Dendritic cell treated with granulocyte-macrophage colony-stimulating factor and Interleukin-4, amounts not matched to agents 40 ng/mL and 50 ng/mL, for 4 days (primary cell): ENCODE measurements around the gene GIPC2.
"Not testable (repeated sequence)": the region's sequence is repeated elsewhere in the genome, so short reads cannot be mapped to it uniquely, and the experiment has no call there.

Experiments used
- H3K27ac Mint-ChIP-seq: one replicate; pipeline ENCODE4 v1.8.0; 2022; ENCODE audit warnings: mild to moderate bottlenecking, mixed read lengths
- H3K27me3 Mint-ChIP-seq: one replicate; pipeline ENCODE4 v1.8.0; 2022; ENCODE audit warnings: mild to moderate bottlenecking, mixed read lengths
- H3K36me3 Mint-ChIP-seq: one replicate; pipeline ENCODE4 v1.8.0; 2022; ENCODE audit warnings: low read depth, mixed read lengths
- H3K4me1 Mint-ChIP-seq: one replicate; pipeline ENCODE4 v1.8.0; 2022; ENCODE audit warnings: low read depth, mixed read lengths
- H3K4me3 Mint-ChIP-seq: one replicate; pipeline ENCODE4 v1.8.0; 2022; ENCODE audit warnings: mild to moderate bottlenecking, moderate library complexity, mixed read lengths
- H3K9me3 Mint-ChIP-seq: one replicate; pipeline ENCODE4 v1.8.0; 2022; ENCODE audit warnings: mixed read lengths
- intact Hi-C: fragments of 100-400 bp; cut with micrococcal nuclease; formaldehyde crosslinking; loops from one replicate; pipeline ENCODE4 v1.15.0; 2022

Gene GIPC2

GRCh38 chr1:78011050-78011449, 34.7 kb upstream of the GIPC2 start:
- peaks cover 28% of the 10 kb centered on the region for H3K36me3 Mint-ChIP-seq
- H3K4me1 Mint-ChIP-seq = peaks cover 5% of the 10 kb centered on the region
- no peaks in the 10 kb centered on the region for H3K27me3 Mint-ChIP-seq
- H3K4me3 Mint-ChIP-seq = no peak overlapping the region
- no peak overlapping the region for H3K27ac Mint-ChIP-seq
- intact Hi-C loops = no loop called here
- no peaks in the 10 kb centered on the region for H3K9me3 Mint-ChIP-seq

GRCh38 chr1:78015148-78015547, 30.6 kb upstream of the GIPC2 start:
- Mint-ChIP-seq H3K36me3 (peaks cover 39% of the 10 kb centered on the region), H3K27me3 (no peaks in the 10 kb centered on the region), H3K4me3 (no peak overlapping the region), H3K4me1 (no peaks in the 10 kb centered on the region), H3K9me3 (no peaks in the 10 kb centered on the region), H3K27ac (no peak overlapping the region)
- intact Hi-C loops = no loop called here

DNA sequence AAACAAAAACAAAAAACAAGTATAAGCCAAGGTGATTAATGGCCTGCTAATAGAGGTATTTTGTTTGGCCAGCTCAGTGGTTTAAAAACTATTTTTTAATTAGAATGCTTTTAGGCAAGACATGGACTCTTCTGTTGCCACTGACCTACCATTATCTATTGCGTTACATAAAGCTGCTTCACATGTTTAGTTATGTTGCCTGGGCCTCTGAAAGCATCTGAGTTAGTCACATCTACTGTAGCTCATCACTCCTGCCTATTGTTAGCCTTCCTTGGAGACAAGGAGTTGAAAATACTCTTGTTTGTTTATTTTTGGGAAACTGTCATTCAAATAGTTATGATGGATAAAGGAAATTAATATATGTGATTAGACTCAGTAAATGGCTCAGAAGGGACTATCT, 26.7 kb upstream of the GIPC2 start:
- intact Hi-C loops = no loop called here
- Mint-ChIP-seq H3K4me3 (no peak overlapping the region), H3K27me3 (no peaks in the 10 kb centered on the region), H3K9me3 (no peaks in the 10 kb centered on the region), H3K4me1 (peaks cover 7% of the 10 kb centered on the region), H3K27ac (no peak overlapping the region), H3K36me3 (peaks cover 26% of the 10 kb centered on the region)

- H3K4me1 Mint-ChIP-seq, H3K27ac Mint-ChIP-seq, H3K9me3 Mint-ChIP-seq, H3K4me3 Mint-ChIP-seq, H3K27me3 Mint-ChIP-seq: not testable (repeated sequence)
- H3K36me3 Mint-ChIP-seq = peaks cover 11% of the 10 kb centered on the region
- intact Hi-C loops = loop anchor here (10.0 kb wide), 1 partner anchor 64 kb away; no protein-coding TSS in a partner anchor
Observed at GRCh38 chr1:78021134-78021533, 24.6 kb upstream of the GIPC2 start.

DNA sequence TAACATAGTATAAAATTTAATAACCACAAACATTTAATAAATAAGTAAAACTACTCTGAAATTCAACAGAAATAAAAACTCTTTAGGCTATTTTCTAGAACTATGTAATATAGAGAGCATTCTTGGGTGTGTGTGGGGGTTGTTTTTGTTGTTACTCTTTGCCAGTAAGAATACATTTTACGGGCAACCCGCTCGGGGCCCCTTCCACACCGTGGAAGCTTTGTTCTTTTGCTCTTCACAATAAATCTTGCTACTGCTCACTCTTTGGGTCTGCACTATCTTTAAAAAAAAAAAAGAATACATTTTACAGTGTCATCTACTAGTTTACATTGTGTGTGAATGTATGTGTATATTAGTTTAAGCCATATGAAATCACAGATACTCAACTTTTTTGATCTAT, 16.0 kb upstream of the GIPC2 start:
- intact Hi-C loops = loop anchor here (10.0 kb wide), 1 partner anchor 55 kb away; no protein-coding TSS in a partner anchor
- H3K27ac Mint-ChIP-seq = no peak overlapping the region
- no peaks in the 10 kb centered on the region for H3K9me3 Mint-ChIP-seq
- no peak overlapping the region for H3K4me3 Mint-ChIP-seq
- H3K27me3 Mint-ChIP-seq = no peaks in the 10 kb centered on the region
- H3K4me1 Mint-ChIP-seq = no peaks in the 10 kb centered on the region
- H3K36me3 Mint-ChIP-seq = no peaks in the 10 kb centered on the region

GRCh38 chr1:78032996-78033796, 12.6 kb upstream of the GIPC2 start:
- Mint-ChIP-seq H3K9me3 (no peaks in the 10 kb centered on the region), H3K27me3 (no peaks in the 10 kb centered on the region), H3K4me3 (no peak overlapping the region), H3K4me1 (no peaks in the 10 kb centered on the region), H3K27ac (no peak overlapping the region), H3K36me3 (no peaks in the 10 kb centered on the region)
- intact Hi-C loops = no loop called here

GRCh38 chr1:78033797-78034172, 12.0 kb upstream of the GIPC2 start:
- Mint-ChIP-seq H3K4me3 (no peak overlapping the region), H3K36me3 (no peaks in the 10 kb centered on the region), H3K4me1 (no peaks in the 10 kb centered on the region), H3K9me3 (no peaks in the 10 kb centered on the region), H3K27me3 (no peaks in the 10 kb centered on the region), H3K27ac (no peak overlapping the region)
- intact Hi-C loops = no loop called here

DNA sequence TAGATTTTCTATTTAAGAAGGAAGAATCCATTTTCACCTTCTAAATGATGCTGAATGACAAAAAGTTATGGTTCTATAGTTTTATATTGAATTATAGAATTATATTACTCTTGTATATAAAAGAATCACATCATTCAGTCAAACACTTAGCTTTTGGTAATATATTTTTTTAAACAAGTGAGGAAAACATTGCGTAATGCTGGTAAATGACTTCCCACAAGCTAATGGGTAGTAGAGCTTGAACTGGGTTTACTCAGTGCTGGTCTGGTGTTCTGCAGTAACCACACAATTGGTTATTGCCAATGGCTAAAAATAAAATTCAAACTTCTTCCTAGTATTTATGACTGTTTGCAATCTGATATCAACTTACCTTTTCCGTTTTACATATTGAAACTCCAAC, 10.6 kb upstream of the GIPC2 start:
- Mint-ChIP-seq H3K36me3 (no peaks in the 10 kb centered on the region), H3K4me3 (no peak overlapping the region), H3K9me3 (no peaks in the 10 kb centered on the region), H3K4me1 (no peaks in the 10 kb centered on the region), H3K27ac (no peak overlapping the region), H3K27me3 (no peaks in the 10 kb centered on the region)
- intact Hi-C loops = no loop called here

GRCh38 chr1:78036450-78036849, 9.3 kb upstream of the GIPC2 start:
- H3K4me3 Mint-ChIP-seq = no peak overlapping the region
- H3K27me3 Mint-ChIP-seq = no peaks in the 10 kb centered on the region
- no peaks in the 10 kb centered on the region for H3K9me3 Mint-ChIP-seq
- no peaks in the 10 kb centered on the region for H3K36me3 Mint-ChIP-seq
- intact Hi-C loops = no loop called here
- H3K4me1 Mint-ChIP-seq = peaks cover 8% of the 10 kb centered on the region
- H3K27ac Mint-ChIP-seq = no peak overlapping the region

DNA sequence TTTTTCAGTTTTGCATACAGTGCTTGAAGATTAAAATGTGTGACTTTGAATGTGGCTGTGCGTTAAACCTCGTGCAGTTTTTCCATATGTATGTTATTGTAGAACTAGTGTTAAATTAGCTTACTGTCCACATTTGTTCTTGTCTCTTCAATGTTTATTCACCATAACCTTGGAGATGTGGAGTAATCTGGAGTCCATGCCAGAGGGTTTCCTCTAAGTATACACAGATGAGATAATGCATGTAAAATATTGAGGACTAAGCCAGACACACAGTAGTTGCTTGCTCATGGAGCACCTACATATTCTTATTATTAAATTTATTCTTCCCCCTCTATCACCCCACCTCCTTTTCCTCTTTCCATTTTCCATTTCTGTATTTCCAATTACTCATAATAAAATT, 7.7 kb upstream of the GIPC2 start:
- Mint-ChIP-seq H3K36me3 (no peaks in the 10 kb centered on the region), H3K4me1 (peaks cover 8% of the 10 kb centered on the region), H3K27me3 (peaks cover 7% of the 10 kb centered on the region), H3K4me3 (no peak overlapping the region), H3K9me3 (no peaks in the 10 kb centered on the region), H3K27ac (no peak overlapping the region)
- intact Hi-C loops = no loop called here

GRCh38 chr1:78038491-78038939, 7.3 kb upstream of the GIPC2 start:
- intact Hi-C loops = no loop called here
- H3K27ac Mint-ChIP-seq = no peak overlapping the region
- H3K4me1 Mint-ChIP-seq = peaks cover 8% of the 10 kb centered on the region
- no peaks in the 10 kb centered on the region for H3K9me3 Mint-ChIP-seq
- no peak overlapping the region for H3K4me3 Mint-ChIP-seq
- H3K27me3 Mint-ChIP-seq = peaks cover 12% of the 10 kb centered on the region
- no peaks in the 10 kb centered on the region for H3K36me3 Mint-ChIP-seq

DNA sequence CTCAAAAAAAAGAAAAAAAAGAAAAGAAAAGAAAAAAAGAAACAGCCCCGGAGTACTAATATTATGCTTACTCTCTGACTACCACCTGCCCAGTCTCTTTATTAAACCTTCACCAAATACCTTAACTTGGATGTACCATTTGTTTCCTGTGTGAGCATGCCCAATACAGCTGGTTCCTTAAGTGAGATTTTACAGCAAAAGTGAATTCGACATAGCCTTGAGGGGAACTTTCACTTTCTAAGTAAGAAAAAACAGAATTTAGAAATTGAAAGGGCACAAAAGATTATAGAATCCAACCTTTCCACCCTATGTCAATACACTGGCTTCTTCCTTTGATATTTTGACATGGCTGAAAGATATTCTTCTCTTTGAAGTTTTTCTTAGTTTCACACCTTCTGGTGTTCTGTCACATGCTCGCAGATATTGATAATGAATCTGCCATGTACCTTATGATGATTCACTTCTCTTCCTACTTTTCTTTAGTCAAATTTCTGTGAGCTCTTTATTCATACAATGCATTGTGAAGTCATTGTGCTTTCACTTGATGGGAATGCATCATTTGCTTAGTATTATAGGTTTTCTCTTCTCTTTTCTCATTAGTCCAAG, 5.2 kb upstream of the GIPC2 start:
- intact Hi-C loops = no loop called here
- no peak overlapping the region for H3K27ac Mint-ChIP-seq
- H3K4me3 Mint-ChIP-seq = no peak overlapping the region
- H3K27me3 Mint-ChIP-seq = peaks cover 32% of the 10 kb centered on the region
- H3K36me3 Mint-ChIP-seq = no peaks in the 10 kb centered on the region
- peaks cover 19% of the 10 kb centered on the region for H3K4me1 Mint-ChIP-seq
- H3K9me3 Mint-ChIP-seq = no peaks in the 10 kb centered on the region

- Mint-ChIP-seq H3K4me3 (no peak overlapping the region), H3K27me3 (peaks cover 54% of the 10 kb centered on the region), H3K27ac (no peak overlapping the region), H3K9me3 (no peaks in the 10 kb centered on the region), H3K36me3 (no peaks in the 10 kb centered on the region), H3K4me1 (peaks cover 28% of the 10 kb centered on the region)
- intact Hi-C loops = no loop called here
Observed at GRCh38 chr1:78043436-78043835, 2.3 kb upstream of the GIPC2 start.

DNA sequence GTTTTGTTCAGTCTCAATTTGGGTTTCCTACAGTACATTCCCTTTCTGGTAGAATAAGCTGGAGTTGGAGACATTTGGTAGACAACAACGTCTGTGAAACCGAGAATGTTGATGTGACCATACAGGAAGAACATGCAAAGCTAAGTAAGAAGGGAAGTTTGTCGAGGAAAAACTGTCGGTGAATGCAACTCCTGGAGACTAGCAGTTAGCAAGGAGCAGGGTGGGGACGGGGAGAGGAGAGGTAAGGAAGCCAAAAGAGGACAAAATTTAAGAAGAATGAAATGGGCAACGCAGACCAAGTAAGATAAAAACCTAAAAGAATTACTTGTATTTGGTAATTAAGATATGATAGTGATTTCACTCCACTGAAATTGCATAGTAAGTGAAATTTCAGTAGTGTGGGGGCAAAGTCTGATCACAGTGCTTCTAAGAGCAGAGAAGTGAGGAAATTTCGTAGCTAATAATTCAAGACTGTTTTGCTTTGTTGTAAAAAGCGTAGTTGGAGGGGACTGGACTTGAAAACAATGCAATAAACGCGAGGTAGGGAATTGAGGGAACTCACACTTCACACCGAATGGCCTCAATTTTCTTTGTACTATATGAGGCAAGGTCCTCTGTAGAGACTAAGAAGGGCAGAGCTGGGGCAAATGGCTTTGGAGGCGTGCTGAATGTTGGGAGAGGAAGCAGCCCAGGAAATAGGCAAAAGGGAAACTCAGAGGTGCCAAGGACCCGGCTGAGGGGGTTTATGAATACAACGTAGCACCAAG, 787 bp upstream of the GIPC2 start:
- H3K9me3 Mint-ChIP-seq = no peaks in the 10 kb centered on the region
- H3K27ac Mint-ChIP-seq = no peak overlapping the region
- peaks cover 58% of the 10 kb centered on the region for H3K27me3 Mint-ChIP-seq
- intact Hi-C loops = loop anchor here (2.0 kb wide), 1 partner anchor 14 kb away; no protein-coding TSS in a partner anchor
- peak overlapping the region; percentile 71 for H3K4me3 Mint-ChIP-seq
- no peaks in the 10 kb centered on the region for H3K36me3 Mint-ChIP-seq
- peaks cover 28% of the 10 kb centered on the region for H3K4me1 Mint-ChIP-seq
